Measurements from ENCODE around the gene CHMP4A.

CHMP4A gene

DNA sequence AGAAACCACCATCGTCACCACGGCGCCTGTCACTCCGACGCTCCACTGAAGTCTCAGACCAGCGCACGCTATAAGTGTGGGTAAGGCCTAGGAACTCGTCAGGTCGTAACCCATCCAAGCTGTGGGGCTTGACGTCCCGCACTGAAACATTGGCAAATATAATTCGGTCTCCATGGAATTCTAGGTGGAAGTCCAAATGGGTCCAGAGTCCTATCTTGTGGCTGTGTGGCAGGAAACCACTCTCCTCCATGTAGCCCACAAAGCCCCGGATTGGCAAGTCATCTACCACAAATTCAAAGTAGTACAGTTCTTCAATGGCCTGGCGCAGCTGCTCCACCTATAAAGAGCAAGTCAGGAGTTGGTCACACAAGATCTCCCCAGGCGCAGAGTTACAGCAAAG, 20.4 kb downstream of the CHMP4A start:
- no peak for DNase-seq

DNA sequence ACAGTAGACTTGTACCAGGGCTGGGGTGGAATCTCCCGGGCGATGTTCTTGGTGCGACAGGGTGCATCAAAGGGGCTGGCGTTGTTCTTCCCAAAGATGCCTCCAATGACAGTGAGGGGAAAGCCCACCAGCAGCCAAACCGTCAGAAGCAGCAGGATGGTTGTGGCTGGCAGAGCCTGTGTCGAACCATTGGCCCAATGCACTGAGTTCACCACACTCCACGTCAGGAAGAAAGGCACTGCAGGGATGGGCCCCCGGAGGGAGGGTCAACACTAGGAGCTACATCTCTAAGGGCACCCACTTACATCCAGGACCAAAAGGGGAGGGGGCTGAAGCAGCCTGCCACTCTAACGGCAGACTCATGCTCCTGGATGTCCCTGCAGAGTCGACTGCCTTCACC, 22.9 kb downstream of the CHMP4A start:
- no peak for DNase-seq

DNA sequence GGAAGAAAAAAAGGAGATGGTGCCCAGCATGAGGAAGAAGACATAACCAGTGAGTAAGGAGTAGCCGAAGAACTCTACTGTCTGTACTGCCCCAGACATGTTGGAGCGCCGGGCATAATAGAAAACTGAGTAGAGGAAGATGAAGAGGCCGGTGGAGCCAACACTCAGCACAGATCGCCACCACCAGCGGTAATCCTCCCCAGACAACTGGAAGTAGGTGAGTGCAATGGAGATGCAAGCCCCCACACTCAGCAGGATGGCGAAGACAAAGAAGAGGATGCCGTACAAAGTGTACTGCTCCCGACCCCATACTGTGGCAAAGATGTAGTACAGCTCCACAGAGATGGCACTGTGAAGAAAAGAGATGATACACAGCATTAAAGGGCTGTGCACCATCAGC, 23.8 kb downstream of the CHMP4A start:
- no peak for DNase-seq

DNA sequence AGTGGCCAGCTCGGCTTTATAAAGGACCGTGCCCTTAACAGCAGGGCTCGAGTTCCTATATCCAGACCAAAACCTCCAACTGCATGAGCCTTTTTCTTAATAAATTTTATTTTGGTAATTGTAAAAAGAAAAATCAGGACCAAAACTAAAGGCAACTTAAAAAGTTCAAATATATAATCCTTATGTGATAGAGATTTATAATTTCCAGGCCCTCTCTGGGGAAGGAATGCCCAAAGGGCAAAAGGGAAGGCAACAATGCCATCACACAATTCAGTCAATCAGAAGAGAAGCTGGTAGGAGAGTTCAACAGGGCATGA, 24.3 kb downstream of the CHMP4A start:
- DNase-seq: no peak

DNA sequence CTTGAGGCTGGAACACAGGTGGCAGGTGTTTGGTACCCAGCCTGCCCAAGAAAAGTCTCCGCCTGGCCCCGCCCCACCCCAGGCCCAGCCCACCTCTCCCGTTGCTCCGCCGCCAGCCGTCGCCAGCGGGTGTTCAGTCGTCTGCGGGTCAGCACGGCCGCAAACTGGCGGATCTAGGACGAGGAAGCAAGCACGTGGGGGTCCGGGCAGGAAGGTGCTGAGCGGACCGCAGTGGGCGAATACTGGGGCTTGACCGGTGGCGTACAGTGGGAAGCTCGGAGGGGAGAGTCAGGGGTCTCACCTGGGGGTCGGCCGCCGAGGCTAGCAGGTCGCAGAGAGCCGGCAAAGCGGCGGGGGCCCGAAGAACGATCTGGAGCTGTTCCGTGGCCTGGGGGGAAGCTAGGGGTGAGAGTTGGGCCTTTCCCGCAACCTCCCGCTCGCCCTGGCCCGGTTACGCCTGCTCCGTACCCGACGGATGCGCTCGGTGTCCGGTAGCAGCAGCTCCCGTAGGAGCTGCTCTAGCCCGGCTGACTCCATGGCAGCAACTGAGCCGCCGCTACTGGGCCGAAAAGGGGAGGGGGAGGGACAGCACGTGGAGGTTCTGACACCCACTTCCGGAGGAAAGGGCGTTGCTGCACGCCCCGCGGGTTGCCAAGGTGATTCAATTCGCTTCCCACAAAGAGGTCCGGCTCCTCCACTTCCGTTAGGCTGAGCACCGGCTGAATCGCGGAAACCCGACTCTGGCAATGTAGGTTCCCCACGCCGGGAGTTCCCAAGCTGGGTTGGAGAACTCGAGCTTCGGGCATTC, 24.8 kb downstream of the CHMP4A start, which contains the start of gene IPO4:
TSS of gene IPO4 (minus strand) at position 566 of the 808 bp plus-strand sequence. CDS start at position 537, 29 bp downstream.
- peak; percentile 93 for DNase-seq

DNA sequence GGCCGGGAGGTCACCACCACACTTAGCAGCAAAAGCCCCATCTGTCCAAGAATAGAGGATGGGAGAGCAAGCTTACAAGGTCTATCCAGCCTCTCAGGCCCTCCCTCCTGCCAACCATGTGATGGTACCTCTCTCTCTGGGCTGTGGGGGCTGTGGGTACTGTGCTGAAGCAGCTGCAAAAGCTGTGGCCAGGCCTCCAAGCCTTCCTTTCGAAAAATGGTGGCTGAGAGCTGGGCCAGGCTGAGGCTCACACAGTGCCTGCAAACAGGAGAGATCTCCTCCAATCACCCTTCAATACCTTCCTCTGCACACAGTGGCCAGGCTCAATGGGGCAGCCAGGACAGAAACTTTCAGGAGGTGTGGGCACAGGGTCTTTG, 25.8 kb downstream of the CHMP4A start:
- no peak for DNase-seq

DNA sequence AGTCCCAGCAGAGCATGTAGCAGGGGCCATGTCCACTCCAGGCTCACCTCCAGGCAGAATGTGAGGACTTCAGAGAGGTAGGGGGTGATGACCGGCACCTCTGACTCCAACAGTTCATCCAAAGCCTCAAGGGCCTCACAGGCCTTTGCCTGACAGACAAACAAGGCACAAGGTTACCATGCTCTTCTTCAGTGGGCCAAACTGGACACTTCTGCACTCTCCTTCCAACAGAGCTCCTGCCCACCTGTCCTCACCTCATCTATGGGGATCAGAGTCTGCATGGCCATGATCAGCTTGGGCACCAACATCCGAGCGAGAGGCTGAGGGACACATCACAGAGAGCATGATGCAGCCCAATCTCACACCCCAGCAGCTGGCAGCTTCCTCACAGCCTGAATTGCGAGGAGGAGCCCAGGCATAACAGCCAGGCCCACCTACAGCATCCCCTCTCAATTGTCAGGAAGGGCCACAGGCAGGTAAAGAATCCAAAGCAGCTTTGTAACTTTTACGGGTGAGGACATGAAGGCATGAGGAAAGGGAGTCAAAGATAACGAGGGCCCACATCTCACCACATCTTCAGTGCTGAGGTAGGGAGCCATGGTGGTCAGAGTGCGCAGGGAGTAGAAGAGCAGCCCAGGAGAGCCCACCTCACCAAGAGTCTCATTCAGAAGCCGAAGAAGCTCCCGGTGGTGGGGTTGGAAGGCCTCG, 26.3 kb downstream of the CHMP4A start:
- no peak for DNase-seq

DNA sequence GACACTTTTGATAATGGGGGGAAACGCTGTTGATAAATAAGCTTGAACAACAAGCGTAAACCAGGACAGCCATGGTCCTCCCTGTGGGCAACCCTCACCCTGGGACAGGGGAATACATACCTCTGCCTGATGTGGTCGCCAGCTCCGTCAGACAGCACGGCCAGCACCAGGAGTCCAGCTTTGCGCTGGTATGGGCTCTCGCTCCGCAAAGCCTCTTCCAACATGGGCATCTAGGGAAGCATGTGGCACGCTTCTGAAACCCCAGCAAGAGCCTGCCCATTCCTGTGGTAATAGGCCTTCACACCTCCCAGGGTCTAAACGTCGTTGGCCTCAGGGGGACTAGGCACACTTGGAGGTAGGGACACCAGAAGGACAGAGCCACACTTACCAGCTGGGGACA, 27.5 kb downstream of the CHMP4A start:
- no peak for DNase-seq

DNA sequence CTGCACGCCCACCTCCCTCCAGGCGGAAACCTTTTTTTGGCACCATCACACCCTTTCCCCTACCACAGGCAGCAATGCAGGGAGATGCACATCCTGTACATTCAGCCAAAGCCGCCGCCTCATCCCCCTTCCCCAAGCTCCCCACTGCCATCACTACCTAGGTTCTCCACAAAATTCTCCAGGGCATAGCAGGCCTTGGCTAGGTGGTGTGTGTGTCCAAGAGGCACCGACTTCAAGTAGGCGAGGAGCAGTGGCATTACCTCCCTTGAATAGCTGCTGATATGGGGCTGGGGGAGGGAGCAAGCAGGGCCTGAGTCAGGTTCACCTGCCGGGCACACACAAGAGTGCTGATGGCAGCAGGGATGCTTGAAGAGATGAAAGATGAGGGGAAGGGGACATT, 28.3 kb downstream of the CHMP4A start:
- no peak for DNase-seq

DNA sequence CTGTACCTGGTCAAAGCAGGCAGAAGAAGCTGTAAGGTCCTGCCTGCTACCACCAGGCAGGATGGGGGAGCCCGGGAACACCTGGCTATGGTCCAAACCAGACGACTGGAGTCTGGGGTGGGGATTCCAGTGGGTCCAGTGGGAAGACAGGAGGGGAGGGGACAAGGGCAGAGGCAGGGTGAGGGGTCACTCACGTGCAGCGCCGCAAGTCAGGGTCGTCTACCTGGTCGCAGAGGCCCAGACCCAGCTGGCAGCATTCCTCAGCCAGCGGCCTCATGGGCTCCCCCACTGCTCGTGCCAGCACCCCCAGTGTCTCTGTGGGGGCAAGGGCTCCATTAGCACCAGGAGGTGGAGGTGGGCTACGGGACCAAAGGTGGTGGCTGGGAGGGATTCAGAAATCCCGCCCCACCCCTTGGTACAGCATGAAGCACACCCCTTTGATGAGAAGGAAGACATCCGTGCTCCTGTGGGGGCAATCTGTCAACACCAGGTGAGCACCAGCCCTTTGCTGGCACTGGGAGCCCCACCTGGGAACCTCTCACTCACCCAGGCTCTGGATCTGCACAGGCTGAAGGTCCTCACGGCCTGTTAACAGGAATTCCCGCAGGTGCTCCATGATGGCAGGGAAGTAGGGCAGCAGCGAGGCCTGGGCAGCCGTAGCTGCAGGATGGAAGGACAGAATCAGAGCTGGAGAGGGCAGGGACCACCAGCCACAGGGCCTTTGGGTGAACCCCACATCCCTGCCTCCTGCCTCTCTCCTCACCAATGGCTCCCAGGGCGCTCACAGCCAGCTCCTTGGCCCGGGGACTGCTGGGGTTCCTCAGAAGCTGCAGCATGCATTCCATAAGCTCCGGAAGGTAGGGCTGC, 29.0 kb downstream of the CHMP4A start:
- DNase-seq: no peak

DNA sequence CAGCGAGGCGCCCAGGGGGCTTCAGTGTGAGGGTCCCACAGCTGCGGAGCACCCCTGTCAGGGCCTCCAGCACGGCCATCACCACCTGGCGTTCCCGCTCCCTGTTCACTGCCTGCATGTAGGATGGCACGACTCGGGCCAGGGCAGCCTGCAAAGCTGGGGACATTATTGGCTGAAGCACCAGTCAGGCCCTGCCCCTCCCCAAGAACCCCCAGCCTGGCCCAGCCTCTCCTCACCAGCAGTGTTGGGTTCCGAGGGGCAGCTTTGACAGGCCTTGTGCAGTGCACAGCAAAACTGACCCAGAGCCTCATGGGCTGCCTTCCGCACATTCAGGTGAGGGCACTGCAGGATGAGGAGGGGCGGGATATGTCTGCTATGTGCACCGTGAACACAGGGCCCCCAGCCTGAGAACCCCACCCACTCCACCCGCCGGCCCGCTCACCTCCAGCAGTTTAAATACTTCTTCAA, 30.2 kb downstream of the CHMP4A start:
- DNase-seq: no peak

DNA sequence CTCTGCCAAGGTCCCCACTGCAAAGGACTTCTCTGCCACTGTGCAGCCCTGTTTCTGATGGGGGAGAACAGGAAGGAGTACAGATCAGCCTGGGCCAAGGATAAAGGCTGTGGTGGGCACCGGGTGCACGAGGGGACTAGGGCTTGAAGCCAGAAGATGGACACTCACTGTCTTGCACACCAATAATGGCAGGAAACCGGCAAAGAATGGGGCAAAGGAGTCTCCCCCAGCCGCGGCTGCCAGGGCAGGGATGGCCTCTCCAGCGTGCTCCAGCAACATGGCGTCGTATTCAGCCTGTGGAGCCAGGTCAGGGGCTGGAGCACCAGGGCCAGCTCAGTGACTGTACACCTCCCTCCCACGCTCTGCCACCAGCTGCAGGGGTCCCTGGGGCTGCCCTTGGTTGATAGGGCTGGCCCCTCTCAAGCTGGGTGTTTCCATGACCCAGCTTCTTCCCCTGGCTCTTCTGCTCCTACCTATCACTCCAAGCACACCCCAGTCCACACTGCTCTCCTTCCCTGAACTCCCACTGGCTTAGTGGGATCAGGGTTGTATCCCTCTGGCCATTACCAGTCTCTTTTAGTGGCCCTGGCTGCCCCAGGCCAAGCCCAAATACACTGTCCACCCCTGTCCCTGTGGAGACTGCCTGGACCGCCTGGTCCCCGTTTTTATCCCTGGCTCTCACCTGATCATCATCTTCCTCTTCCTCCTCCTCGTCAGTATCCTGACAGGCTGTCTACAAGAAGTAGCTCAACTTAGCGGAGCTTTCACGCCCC, 31.0 kb downstream of the CHMP4A start:
- no peak for DNase-seq

DNA sequence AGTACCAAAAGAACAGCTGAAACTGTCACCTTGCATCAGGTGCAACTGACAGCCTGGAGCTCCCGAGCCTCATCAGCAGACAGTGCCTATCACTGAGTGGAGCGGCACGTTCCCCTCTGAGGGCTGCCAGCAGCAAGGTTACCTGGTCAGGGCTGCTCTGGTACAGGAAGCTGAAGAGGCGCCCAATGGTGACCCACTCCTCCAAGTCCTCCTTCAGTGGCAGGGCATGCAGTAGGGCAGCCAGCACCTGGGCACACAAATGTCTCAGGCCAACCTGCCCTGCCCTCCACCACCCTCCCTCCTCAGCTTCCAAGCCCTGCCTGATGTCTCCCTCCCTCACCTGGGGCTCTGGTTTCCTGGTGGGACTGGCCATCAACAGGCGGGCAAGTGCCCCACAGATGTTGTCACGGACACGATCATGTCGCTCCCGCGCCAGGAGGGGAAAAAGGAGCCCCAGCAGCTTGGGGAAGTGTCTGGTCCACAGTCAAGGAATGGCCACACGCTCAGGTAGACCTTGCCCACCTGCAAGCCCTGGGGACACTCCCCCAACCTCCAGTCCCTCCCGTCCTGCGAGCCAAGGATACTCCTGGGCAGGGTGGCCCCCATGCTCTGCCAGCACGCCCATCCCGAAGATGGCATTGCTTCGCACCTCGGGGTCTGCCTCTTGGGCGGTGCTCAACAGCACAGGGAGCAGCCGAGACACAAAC, 31.8 kb downstream of the CHMP4A start:
- no peak for DNase-seq

DNA sequence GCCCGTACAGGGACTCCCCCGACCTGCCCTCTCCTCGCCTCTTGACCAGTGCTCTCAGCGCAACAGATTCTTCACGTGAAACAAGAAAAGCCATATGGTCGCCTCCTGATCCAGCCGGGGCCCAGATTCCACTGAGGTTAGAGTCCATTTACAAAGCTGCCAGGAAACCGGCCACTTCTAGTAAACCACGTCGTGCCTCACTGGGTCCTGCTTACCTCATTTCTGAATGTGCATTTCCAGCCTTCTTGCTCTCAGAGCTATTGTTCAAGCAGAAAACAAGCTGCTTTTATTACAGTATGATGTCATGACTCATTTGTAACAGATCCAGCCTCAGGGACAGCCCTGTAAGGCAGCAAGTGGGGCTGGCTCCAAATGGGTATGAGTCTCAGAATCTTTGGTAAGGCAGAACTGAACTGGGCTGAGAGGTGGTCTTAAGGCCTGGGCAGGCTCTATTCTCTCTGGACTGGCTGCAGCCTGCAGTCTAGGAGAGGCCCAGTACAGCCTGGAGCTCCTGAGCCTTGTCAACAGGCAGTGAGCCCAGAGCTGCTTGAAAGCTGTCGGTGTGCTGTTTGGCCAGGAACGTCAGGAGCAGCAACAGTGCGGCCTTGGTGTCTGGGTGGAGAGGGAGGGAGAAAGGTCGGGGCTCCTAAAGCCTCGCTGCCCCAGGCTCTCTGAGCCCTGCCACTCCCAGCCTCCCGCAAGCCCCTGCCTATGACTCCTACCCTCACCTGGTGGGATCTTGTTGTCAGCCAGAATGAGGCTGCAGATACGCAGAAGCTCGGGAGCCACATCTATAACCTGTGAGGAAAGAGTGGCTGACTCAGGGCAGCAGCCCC, 33.1 kb downstream of the CHMP4A start:
- no peak for DNase-seq

DNA sequence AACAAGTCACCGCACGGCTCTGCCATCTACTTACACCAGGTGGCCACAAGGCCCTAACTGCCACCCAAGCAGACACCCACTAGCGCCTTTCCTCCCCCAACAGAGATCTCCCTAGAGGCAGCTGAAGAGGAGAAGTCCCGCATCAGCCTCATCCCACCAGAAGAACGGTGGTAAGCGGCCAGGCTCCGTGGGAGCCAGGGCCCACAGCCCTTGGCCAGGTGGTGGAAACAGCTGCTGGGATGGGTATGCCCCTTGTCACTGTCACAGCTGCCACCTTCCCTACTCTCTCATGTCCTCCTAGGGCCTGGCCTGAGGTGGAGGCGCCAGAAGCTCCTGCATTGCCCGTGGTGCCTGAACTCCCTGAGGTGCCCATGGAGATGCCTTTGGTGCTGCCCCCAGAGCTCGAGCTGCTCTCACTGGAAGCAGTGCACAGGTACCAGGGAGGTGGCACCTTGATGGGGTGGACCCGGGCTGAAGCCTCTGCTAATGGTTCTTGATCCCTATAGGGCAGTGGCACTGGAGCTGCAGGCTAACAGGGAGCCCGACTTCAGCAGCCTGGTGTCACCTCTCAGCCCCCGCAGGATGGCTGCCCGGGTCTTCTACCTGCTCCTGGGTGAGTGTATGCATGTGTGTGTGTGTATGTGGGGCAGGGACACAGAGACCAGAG, 33.9 kb downstream of the CHMP4A start:
- no peak for DNase-seq

DNA sequence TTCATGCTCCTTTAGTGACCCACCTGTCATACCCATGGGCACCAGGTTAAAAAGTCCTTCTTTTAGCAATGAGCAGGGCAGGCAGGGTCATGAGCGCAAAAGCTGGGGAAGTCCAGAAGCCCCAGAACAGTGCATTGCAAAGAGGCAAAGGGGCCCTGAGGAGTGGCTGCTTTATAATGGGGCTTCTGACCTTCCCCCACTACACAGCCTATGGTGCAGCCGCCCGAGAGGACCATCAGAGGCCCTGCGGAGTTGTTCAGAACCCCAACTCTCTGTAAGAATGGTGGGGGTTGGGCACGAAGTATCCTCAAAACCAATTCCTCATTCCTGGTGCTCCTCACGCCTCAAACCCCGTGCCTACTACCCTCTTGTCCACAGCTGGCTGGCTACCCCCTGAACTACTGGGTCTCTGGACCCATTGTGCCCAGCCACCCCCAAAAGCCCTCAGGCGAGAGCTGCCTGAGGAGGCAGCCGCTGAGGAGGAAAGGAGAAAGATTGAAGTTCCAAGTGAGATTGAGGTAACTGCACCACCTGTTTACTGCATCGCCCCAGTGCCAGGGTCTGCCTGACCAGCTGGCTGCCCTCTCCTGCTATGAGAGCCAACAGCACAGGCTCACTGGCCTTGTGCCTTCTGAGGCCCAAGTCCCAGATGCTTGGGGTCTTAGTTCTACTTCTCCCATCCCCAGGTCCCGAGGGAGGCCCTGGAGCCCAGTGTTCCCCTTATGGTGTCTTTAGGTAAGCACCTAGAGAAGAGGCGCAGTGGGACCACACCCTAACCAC, 34.7 kb downstream of the CHMP4A start:
- no peak for DNase-seq

DNA sequence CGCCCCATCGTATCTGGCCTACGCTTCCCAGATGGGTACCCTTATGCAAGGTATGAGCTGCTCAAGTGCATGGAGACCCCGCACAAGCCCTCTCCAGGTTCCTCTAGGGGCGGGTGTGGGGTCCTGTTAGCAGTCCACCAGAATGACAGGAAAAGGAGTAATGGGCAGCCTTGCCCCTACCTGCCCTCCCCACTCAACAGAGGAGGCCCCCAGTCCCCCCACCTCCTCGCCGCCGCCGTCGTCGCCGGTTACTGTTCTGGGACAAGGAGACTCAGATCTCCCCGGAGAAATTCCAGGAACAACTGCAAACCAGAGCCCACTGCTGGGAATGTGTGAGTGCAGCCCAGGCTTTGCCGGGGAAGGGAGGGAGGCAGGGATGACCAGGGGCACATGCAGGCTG, 35.4 kb downstream of the CHMP4A start:
- DNase-seq: no peak

DNA sequence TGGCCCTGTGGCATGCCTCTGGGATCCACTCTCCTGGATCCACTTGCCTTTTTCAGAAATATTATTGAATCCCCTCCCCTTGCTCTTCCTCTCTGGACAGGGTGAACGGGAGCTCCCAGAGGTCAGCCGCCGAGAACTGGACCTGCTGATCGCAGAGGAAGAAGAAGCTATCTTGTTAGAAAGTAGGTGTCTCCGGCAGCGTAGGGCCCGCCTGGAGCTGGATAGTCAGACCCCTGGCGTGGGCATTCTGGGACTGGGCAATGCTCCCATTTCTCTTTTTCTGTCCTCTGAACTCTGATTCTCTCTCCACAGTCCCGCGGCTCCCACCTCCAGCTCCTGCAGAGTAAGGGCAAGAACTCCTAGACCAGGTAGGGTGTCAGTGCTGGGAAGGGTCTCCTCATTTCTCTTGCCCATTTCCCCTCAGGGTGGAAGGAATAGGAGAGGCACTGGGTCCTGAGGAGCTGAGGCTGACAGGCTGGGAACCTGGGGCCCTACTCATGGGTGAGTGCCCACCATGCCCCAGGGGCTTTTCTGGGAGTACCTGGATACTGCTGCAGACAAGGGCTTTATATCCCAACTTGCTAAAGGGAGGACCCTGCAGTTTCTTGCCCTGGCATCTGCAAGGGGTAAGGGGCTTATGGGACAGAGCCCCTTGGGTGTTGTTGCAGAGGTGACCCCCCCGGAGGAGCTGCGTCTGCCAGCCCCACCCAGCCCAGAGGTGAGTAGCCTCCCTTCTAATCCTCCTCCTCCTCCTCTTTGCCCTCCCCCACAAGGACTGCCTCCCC, 36.1 kb downstream of the CHMP4A start:
- no peak for DNase-seq

DNA sequence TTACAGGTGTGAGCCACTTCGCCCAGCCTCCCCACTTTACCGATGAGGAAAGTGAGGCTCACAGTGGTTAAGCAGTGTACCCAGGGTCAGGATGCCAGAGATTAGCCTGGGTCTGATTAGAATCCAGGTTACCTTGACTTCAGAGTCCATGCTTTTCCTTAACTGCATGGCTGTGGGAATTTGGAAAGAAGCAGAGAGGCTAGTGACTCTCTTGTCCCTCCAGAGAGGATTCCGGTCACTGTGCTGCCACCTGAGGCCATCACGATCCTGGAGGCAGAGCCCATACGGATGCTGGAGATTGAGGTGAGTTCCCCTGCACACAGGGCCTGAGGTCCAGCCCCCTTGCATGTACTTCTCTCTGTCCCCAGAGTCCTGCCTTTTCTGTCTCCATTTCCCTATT, 36.7 kb downstream of the CHMP4A start:
- no peak for DNase-seq

All from NCI-H748 treated with DMSO at 0.1 percent for 48 hours (cell line).